Measurements from ENCODE around the gene SOX3.

SOX3 gene

GRCh38 chrX:140504371-140505324 is at the start of gene SOX3:
Gene SOX3, minus strand, starts transcription at chrX:140505069. Its CDS starts 9 bp downstream, at chrX:140505060.
- no peak for DNase-seq (ENCODE audit: low spot score)

- DNase-seq (ENCODE audit: low spot score) = no peak
Observed at GRCh38 chrX:140548985-140549384, 44.1 kb upstream of the SOX3 start.

- DNase-seq (ENCODE audit: low spot score) = no peak
Observed at GRCh38 chrX:140526171-140526570, 21.3 kb upstream of the SOX3 start.

DNA sequence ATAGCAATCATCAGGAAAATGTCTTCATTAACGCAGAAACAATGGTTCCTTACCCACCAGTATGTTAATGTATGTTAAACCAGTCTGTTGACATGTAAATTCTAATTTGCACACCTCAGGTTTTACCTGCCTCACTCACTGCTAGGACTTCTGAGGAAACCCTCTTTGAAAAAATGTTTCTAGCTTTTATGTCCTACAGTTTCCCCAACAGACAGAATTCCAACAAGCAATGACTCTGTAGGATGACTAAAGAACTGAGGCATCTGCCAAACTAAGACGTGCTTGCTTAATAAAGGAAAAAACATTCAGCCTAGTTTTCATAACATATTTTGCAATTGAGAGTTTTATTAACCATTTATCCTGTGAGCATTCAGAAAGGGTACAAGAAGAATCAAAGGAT is 20.6 kb upstream of the SOX3 start:
- DNase-seq (ENCODE audit: low spot score) = no peak

- no peak for DNase-seq (ENCODE audit: low spot score)
Observed at GRCh38 chrX:140524556-140524955, 19.7 kb upstream of the SOX3 start.

- DNase-seq (ENCODE audit: low spot score) = no peak
Observed at GRCh38 chrX:140521393-140521792, 16.5 kb upstream of the SOX3 start.

DNA sequence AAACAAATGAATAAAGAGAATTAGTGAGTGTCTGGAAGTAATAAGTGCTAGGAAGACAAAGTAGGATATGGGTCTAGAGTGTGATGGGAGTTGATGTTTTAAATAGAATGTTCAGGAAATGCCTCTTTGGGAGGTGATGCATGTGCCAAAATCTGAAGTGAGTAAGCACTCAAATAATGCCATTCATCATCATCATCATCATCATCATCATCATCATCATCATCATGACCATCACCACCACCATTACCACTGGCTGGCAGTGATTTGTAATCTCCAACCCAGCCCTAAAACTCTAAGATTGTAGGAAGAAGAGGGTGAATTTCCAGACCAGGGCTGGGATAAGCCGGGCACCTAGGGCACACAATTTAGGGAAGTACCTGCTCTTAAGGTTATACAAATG is 9.7 kb upstream of the SOX3 start:
- DNase-seq (ENCODE audit: low spot score) = no peak

DNA sequence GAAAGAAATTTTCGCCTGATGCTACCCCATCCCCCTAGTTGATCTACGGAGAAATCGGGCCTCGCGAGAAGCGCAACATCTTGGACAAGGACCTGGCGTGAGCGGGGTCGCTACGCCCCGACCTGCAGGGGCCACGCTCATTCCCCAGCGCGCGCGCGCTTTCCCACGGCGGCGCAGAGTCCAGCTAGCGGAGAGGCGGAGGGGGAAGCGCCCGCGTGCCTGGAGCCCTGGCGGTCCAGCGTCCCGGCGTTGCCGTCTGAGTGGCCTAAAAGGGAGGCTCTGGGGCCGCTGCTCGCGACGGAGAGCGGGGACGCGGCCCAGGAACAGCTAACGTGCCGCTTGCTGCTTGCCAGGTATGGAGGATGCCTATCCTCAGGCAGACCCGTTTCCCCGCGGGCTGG is 6.0 kb upstream of the SOX3 start:
- DNase-seq (ENCODE audit: low spot score) = no peak

- DNase-seq (ENCODE audit: low spot score) = no peak
Observed at GRCh38 chrX:140510306-140510676, 5.4 kb upstream of the SOX3 start.

DNA sequence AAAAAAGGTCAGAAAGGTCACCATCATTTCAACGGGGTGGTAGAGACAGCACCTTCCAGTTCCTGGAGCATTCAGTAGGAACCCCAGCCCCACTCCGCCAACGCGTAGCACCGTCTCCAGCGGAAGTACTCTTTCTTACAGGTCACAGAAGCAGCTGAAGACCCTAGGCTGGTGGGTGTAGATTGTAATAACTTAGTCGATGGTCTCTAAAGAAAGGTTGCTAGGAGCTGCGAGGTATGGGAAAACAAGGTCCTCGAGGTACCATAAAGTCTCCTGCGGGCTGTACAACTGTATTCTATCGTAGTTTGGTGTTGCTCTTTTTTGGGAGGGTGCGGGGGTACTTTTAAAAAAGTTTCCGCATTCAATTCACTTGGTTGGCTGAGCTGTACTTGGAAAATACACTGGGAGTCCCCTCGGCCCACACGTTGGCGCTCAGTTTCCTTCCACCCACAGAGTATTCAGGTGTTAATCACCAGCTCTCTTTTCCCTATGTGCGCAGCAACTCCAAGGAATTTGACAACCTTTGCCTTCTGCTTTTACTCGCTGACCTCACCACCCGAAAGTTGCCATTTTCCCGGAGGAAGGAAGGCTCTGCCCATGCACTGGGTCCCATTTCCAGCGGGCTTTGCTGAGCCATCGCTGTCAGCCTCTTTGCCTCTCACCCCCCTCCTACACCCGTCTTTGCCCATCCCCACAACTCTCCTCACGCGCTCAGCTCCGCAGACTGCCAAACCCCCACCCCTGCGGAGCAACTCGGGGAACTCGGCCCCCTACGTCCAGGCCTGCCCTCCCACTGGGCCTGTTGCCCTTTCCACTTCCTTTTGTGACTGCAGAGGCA is 4.8 kb upstream of the SOX3 start:
- DNase-seq (ENCODE audit: low spot score) = no peak

GRCh38 chrX:140508958-140509357 is 4.1 kb upstream of the SOX3 start:
- no peak for DNase-seq (ENCODE audit: low spot score)

DNA sequence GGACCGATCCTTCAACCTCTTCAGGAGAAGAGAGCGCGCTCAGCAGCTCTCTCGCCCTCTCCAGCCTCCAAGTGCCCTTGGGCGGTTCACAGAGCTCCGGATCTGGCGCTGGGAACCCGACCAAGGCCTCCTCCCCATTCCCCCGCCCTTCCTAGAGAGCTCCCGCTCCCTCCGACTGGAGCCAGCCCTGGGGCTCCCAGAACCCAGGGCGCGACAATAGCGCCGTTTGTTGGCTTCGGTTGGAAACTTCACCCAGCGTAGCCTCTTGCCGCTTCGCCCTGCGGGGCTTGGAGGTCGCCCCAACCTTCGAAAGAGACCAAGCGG is 3.1 kb upstream of the SOX3 start:
- no peak for DNase-seq (ENCODE audit: low spot score)

GRCh38 chrX:140507223-140507981 is 2.5 kb upstream of the SOX3 start:
- no peak for DNase-seq (ENCODE audit: low spot score)

DNA sequence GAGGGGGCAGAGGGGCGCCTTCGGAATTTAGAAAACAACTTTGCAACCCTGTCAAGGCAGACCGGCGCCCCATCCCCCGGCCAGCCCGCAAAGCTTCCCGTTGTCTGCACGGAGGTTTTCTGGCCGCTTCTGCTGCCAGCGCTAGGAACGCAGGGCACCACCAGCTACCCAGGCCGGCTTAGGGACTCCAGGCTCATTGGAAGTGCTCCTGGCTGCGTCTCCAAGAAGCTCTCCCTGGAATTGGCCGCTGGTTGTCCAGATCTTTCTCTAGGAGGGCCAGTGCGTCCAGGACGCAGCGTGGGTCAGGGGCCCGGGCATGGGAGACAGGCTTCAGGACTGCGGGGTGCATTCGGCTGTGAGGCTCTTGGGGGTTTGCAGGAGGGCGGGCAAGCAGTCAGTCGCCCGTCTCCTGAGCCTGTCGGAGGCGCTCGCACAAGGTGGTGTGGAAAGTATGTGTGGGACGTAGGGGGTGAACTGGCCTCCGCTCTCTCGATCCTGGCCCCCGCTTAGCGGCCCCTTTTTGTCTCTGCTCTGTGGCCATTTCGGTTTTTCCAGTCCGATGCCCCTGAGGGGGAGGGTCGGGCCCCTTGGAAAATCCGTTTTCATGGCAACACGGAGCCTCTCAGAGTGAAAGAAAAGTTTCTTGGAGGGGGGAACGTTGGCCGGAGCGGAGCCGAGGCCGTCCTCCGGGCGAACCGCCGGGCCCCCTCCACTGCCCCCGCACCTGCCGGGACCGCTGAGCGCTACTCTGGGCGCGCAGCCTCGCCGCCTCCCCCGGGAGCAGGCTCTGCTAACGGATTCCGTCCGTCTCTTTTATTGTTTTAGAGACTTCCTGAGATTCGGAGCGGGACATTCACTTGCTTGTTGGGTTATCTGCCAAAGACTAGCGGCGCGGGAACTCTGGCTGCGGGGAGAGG is 810 bp upstream of the SOX3 start:
- no peak for DNase-seq (ENCODE audit: low spot score)

DNA sequence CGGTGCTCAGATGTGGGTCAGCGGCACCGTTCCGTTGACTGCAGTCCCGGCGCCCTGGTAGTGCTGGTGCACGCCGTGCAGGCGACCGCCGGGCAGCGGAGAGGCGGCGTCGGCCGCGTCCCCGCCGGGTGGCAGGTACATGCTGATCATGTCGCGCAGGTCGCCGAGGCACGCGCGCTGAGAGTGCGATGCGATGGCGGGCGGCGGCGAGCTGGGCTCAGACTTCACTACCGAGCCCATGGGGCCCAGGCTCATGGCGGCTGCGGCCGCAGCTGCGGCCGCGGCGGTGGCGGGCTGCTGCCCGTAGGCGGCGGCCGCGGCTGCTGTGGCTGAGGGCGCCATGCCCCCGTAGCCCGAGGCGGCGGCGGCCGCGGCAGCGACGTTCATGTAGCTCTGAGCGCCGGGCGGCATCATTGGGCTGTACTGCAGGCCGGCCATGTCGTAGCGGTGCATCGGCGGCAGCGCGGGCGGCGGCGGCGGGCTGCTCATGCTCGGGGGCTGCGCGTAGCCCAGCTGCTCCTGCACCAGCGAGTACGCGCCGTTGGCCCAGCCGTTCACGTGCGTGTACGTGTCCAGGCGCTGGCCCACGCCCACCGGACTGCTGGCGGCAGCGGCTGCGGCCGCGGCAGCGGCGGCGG is 1.0 kb downstream of the SOX3 start:
- DNase-seq (ENCODE audit: low spot score) = no peak

- no peak for DNase-seq (ENCODE audit: low spot score)
Observed at GRCh38 chrX:140503238-140503601, 1.6 kb downstream of the SOX3 start.

GRCh38 chrX:140502491-140503237 is 2.2 kb downstream of the SOX3 start:
- no peak for DNase-seq (ENCODE audit: low spot score)

DNA sequence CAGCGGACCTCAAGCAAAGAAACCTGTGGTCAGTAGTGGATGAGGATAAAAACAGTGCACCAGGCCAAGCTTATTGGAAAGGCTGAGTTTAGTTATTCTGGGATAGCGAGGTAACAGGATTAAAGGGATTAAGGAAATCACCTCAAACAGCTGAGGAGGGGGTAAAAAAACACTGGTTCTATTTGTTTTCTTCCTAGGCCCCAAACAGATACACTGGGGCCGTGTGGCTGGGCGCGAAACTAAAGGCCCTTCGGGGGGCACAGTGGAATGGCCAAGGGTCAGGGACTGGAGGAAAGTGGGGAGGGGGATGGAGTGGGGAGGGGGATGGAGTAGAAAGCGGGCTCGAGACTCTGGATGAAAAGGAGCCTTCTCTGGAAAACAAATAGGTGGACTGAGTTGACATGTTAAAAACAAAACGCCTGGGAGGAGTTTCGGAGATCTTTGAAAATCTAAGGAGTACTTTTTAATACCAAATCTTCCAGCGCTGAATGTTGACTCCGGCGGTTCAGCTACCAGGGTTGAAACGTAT is 2.9 kb downstream of the SOX3 start:
- no peak for DNase-seq (ENCODE audit: low spot score)

DNA sequence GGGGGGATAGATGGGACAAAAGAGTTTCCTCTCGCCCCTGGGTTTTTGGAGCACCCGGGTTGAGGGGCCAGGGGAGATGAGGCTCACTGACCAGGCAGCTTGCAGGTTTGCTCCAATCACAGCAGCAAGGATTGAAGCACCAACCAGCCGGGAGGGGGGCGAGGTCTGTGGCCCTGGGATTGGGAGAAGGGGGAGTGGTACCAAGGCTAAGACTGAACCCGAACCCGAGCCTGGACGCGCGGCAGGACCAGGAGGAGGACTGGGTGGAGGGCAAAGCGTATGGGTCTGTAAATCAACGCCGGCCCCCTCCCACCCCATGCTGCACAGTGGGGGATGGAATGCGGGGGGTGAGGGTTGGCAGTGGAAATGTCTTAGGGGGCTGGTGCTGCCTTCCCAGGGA is 3.5 kb downstream of the SOX3 start:
- DNase-seq (ENCODE audit: low spot score) = no peak

DNA sequence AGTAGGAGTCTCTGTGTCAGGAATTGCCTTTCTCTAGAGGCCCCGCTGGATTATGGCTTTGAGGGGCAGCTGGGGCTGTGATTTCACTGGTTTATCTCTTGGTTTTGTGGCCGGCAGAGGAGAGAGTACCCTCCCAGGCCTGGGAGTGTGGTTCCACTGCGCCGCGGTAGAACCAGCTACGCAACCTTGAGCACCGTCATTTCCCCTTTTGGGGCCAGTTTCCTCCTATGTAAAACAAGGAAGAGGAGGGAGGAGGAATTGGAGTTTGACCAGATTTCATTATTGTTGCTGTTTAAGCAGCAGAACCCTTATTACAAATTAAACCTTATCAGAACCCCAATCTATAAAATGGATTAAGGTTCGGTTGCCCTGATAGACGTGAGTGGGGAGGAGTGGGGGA is 4.4 kb downstream of the SOX3 start:
- no peak for DNase-seq (ENCODE audit: low spot score)

Measured in HuH-7.5 (cell line).